ENCODE data around the gene SOCS1.

The SOCS1 gene

GRCh38 chr16:11259655-11260595 lies 3.9 kb upstream of the SOCS1 start:
- no peak for DNase-seq

GRCh38 chr16:11258553-11259492 lies 2.8 kb upstream of the SOCS1 start:
- peak; percentile 75 for DNase-seq

- peak; percentile 83 for DNase-seq
Observed at GRCh38 chr16:11257131-11257938, 1.3 kb upstream of the SOCS1 start.

GRCh38 chr16:11256661-11257130 lies 692 bp upstream of the SOCS1 start:
- DNase-seq = no peak

- no peak for DNase-seq
Observed at GRCh38 chr16:11254913-11255736, 879 bp downstream of the SOCS1 start.

GRCh38 chr16:11253995-11254912 lies 1.8 kb downstream of the SOCS1 start:
- no peak for DNase-seq

GRCh38 chr16:11253009-11253994 lies 2.7 kb downstream of the SOCS1 start:
- no peak for DNase-seq

GRCh38 chr16:11252482-11252931 lies 3.5 kb downstream of the SOCS1 start:
- DNase-seq = no peak

GRCh38 chr16:11251525-11252481 lies 4.2 kb downstream of the SOCS1 start:
- no peak for DNase-seq

GRCh38 chr16:11250786-11251524 lies 5.0 kb downstream of the SOCS1 start:
- DNase-seq = no peak

GRCh38 chr16:11250091-11250785 lies 5.8 kb downstream of the SOCS1 start:
- no peak for DNase-seq

GRCh38 chr16:11249233-11250061 lies 6.6 kb downstream of the SOCS1 start:
- DNase-seq = no peak

- DNase-seq = no peak
Observed at GRCh38 chr16:11248133-11248532, 7.9 kb downstream of the SOCS1 start.

- no peak for DNase-seq
Observed at GRCh38 chr16:11245988-11246387, 10.0 kb downstream of the SOCS1 start.

- no peak for DNase-seq
Observed at GRCh38 chr16:11245222-11245737, 10.7 kb downstream of the SOCS1 start.

Measured in midbrain (tissue), 1 donor.